Measurements from ENCODE around the gene USP15.

DNA sequence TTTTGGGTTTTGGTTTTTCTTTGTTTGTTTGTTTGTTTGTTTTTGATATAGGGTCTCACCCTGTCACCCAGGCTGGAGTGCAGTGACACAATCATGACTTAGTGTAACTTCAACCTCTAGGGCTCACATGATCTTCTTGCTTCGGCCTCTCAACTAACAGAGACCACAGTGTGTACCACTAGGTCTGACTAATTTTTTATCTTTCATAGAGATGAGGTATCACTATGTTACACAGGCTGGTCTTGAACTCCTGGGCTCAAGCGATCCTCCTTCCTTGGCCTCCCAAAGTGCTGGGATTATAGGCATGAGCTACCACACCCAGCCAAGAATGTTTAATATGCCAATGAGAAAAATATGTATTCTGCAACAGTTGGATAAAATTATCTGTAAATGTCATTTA lies 29.6 kb upstream of the USP15 start:
- TF ChIP-seq, protein P1, sequence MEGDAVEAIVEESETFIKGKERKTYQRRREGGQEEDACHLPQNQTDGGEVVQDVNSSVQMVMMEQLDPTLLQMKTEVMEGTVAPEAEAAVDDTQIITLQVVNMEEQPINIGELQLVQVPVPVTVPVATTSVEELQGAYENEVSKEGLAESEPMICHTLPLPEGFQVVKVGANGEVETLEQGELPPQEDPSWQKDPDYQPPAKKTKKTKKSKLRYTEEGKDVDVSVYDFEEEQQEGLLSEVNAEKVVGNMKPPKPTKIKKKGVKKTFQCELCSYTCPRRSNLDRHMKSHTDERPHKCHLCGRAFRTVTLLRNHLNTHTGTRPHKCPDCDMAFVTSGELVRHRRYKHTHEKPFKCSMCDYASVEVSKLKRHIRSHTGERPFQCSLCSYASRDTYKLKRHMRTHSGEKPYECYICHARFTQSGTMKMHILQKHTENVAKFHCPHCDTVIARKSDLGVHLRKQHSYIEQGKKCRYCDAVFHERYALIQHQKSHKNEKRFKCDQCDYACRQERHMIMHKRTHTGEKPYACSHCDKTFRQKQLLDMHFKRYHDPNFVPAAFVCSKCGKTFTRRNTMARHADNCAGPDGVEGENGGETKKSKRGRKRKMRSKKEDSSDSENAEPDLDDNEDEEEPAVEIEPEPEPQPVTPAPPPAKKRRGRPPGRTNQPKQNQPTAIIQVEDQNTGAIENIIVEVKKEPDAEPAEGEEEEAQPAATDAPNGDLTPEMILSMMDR (IDR thresholded peaks at IDR 0.05): no peak
- TF ChIP-seq POLR2A (IDR thresholded peaks at IDR 0.05): no peak

All from vagina (tissue), 2 donors.